ENCODE measurements around the gene FRK.

Gene FRK

GRCh38 chr6:115945812-115946211 is 114.9 kb downstream of the FRK start (continued):
- TF ChIP-seq EGR2 (tag by site-specific recombination; IDR thresholded peaks at IDR 0.05; ENCODE audit: low read depth) (no peak), GFI1B (tag by site-specific recombination; IDR thresholded peaks at IDR 0.05) (no peak), OVOL3 (tag by site-specific recombination; IDR thresholded peaks at IDR 0.05) (no peak), BCL6B (tag by site-specific recombination; IDR thresholded peaks at IDR 0.05) (no peak), KLF1 (tag by site-specific recombination; IDR thresholded peaks at IDR 0.05) (no peak)

DNA sequence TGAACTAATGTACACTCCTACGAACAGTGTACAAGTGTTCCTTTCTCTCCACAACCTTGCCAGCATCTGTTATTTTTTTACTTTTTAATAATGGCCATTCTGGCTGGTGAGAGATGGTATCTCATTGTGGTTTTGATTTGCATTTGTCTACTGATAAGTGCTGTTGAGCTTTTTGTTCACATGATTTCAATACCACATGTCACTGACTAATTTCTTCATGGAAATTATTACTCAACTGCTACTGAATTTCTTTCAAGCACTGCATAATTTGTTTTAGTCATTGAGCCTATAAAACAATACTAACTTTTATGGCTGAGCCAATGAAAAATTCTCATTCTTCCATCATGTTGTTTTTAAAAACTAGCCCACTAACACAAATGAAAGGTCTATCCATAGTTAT is 115.4 kb downstream of the FRK start:
- no peaks in the 10 kb centered on the region for H3K9me3 ChIP-seq (ENCODE audit: control insufficient read depth, insufficient read depth, low read depth, low read length)
- peaks cover 5% of the 10 kb centered on the region; the same call in 1 of the 2 replicates for H3K4me1 ChIP-seq (ENCODE audit: control insufficient read depth, insufficient read depth, low read length)
- TF ChIP-seq ZFHX2 (tag by site-specific recombination; conservative IDR thresholded peaks at IDR 0.05): no peak
- TF ChIP-seq ZNF248 (tag by site-specific recombination; IDR thresholded peaks at IDR 0.05): no peak
- no peak for TF ChIP-seq PBX3 (CRISPR knock-in tag; IDR thresholded peaks at IDR 0.05)
- TF ChIP-seq ZNF488 (tag by site-specific recombination; IDR thresholded peaks at IDR 0.05): no peak
- TF ChIP-seq ZNF560 (tag by site-specific recombination; IDR thresholded peaks at IDR 0.05; ENCODE audit: borderline replicate concordance): no peak
- TF ChIP-seq, protein P1, sequence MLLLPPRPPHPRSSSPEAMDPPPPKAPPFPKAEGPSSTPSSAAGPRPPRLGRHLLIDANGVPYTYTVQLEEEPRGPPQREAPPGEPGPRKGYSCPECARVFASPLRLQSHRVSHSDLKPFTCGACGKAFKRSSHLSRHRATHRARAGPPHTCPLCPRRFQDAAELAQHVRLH (tag by site-specific recombination; IDR thresholded peaks at IDR 0.05): no peak
- TF ChIP-seq ZFP41 (tag by site-specific recombination; IDR thresholded peaks at IDR 0.05; ENCODE audit: borderline replicate concordance): no peak
- no peak for TF ChIP-seq ELK4 (IDR thresholded peaks at IDR 0.05; ENCODE audit: borderline replicate concordance, low read depth, low read length)
- TF ChIP-seq ZSCAN5A (tag by site-specific recombination; IDR thresholded peaks at IDR 0.05): no peak
- no peak for TF ChIP-seq KLF17 (tag by site-specific recombination; IDR thresholded peaks at IDR 0.05)
- TF ChIP-seq ZFP37 (tag by site-specific recombination; IDR thresholded peaks at IDR 0.05): no peak
- no peak for TF ChIP-seq ZNF621 (tag by site-specific recombination; IDR thresholded peaks at IDR 0.05)
- TF ChIP-seq SP3 (tag by site-specific recombination; IDR thresholded peaks at IDR 0.05): no peak
- TF ChIP-seq ZNF433 (tag by site-specific recombination; IDR thresholded peaks at IDR 0.05; ENCODE audit: low read depth): no peak
- TF ChIP-seq ZNF768 (tag by site-specific recombination; IDR thresholded peaks at IDR 0.05): no peak
- no peaks in the 10 kb centered on the region for H3K36me3 ChIP-seq (ENCODE audit: control insufficient read depth in 2 of 2, insufficient read depth in 1 of 2, low read length in 2 of 2)
- H3K4me3 ChIP-seq (ENCODE audit: low read depth, low read length): no peak overlapping the region
- POLR2A ChIA-PET: no interaction called here
- H3K27ac ChIP-seq (ENCODE audit: extremely low read depth, low read depth, low read length): no peak overlapping the region
- CTCF ChIA-PET: no interaction called here

Measured in HEK293 (cell line).